Measurements from ENCODE around the gene ECE1. TPM values are rescaled to one million over a fixed set of nuclear protein-coding genes. Genes with fewer than 3 reads are reported as not detected.

The ECE1 gene
- total and polyA plus RNA-seq, 9 of the 15 experiments (the other 6 are each of a cell fraction or from before 2014, with no cell fraction given) = 0.56 to 34.8 (median 11.0) TPM

DNA sequence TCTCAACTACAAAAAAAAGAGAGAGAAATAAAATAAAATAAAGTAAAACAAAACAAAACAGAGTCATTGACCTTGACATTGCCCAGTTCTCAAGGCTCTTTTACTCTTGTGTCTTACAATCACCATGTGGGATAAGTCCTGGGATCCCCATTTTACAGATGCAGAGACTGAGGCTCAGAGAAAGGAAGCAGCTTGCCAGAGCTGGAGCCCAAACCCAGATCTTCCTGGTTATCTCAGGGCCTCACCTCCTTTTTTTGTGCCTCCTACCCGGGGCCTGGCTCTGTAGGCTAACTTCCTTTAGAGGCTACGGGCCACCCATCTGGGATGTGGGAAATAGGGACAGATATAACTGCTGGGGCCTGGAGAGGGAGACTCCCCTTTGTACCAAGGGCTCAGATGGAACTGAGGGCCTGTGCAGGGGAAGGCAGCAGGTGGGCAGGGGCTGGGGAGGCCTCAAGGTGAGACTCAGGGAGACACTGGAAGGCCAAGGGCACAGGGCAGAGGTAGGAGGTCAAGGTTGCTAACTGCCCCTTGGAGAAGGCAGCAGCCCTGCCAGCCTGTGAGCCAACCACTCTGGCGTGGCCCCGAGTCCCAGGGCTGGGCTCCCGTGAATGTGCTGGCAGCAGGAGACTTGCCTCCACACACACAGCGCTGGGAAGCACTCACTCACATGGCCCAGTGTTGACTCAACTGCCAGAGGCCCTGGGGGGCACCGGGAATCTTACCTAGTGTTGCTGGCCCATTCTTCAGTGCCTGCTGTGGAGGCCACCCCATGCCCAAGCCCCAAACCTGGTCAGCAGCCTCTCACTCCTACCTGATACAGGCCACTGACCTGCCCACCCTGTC, 6.5 kb upstream of the ECE1 start (continued):
- TF ChIP-seq, protein P1, sequence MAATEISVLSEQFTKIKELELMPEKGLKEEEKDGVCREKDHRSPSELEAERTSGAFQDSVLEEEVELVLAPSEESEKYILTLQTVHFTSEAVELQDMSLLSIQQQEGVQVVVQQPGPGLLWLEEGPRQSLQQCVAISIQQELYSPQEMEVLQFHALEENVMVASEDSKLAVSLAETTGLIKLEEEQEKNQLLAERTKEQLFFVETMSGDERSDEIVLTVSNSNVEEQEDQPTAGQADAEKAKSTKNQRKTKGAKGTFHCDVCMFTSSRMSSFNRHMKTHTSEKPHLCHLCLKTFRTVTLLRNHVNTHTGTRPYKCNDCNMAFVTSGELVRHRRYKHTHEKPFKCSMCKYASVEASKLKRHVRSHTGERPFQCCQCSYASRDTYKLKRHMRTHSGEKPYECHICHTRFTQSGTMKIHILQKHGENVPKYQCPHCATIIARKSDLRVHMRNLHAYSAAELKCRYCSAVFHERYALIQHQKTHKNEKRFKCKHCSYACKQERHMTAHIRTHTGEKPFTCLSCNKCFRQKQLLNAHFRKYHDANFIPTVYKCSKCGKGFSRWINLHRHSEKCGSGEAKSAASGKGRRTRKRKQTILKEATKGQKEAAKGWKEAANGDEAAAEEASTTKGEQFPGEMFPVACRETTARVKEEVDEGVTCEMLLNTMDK (IDR thresholded peaks at IDR 0.05; ENCODE audit: borderline replicate concordance, insufficient read depth, low read depth, low read length, poor library complexity, severe bottlenecking) = no peak
- TF ChIP-seq, protein P2, sequence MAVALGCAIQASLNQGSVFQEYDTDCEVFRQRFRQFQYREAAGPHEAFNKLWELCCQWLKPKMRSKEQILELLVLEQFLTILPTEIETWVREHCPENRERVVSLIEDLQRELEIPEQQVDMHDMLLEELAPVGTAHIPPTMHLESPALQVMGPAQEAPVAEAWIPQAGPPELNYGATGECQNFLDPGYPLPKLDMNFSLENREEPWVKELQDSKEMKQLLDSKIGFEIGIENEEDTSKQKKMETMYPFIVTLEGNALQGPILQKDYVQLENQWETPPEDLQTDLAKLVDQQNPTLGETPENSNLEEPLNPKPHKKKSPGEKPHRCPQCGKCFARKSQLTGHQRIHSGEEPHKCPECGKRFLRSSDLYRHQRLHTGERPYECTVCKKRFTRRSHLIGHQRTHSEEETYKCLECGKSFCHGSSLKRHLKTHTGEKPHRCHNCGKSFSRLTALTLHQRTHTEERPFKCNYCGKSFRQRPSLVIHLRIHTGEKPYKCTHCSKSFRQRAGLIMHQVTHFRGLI (CRISPR knock-in tag; IDR thresholded peaks at IDR 0.05) = no peak
- TF ChIP-seq FOXA3 (CRISPR knock-in tag; conservative IDR thresholded peaks at IDR 0.05 in 1 of 2, IDR thresholded peaks at IDR 0.05 in 1 of 2) = no peak
- TF ChIP-seq ADNP (tag; IDR thresholded peaks at IDR 0.05) = peak; percentile 63; the same call in 1 of the 2 replicates
- TF ChIP-seq RBM25 (IDR thresholded peaks at IDR 0.05; ENCODE audit: low read depth, low read length, severe bottlenecking) = peak; percentile 96
- peak; percentile 49 to 53; a peak in 2 of 4 replicates for TF ChIP-seq KDM1A (IDR thresholded peaks at IDR 0.05)
- no peak for TF ChIP-seq FOXJ3 (CRISPR knock-in tag; IDR thresholded peaks at IDR 0.05)
- TF ChIP-seq, protein P3, sequence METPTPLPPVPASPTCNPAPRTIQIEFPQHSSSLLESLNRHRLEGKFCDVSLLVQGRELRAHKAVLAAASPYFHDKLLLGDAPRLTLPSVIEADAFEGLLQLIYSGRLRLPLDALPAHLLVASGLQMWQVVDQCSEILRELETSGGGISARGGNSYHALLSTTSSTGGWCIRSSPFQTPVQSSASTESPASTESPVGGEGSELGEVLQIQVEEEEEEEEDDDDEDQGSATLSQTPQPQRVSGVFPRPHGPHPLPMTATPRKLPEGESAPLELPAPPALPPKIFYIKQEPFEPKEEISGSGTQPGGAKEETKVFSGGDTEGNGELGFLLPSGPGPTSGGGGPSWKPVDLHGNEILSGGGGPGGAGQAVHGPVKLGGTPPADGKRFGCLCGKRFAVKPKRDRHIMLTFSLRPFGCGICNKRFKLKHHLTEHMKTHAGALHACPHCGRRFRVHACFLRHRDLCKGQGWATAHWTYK (CRISPR knock-in tag; IDR thresholded peaks at IDR 0.05) = no peak
- no peak for TF ChIP-seq FIP1L1 (IDR thresholded peaks at IDR 0.05; ENCODE audit: low read depth, low read length, poor library complexity, severe bottlenecking)
- TF ChIP-seq POLR2AphosphoS2 (IDR thresholded peaks at IDR 0.05; ENCODE audit: low read length) = no peak
- TF ChIP-seq, protein P4, sequence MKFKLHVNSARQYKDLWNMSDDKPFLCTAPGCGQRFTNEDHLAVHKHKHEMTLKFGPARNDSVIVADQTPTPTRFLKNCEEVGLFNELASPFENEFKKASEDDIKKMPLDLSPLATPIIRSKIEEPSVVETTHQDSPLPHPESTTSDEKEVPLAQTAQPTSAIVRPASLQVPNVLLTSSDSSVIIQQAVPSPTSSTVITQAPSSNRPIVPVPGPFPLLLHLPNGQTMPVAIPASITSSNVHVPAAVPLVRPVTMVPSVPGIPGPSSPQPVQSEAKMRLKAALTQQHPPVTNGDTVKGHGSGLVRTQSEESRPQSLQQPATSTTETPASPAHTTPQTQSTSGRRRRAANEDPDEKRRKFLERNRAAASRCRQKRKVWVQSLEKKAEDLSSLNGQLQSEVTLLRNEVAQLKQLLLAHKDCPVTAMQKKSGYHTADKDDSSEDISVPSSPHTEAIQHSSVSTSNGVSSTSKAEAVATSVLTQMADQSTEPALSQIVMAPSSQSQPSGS (CRISPR knock-in tag; IDR thresholded peaks at IDR 0.05) = no peak
- TF ChIP-seq FOXK2 (conservative IDR thresholded peaks at IDR 0.05 in 1 of 2, IDR thresholded peaks at IDR 0.05 in 1 of 2; ENCODE audit: low read depth in 2 of 2) = no peak
- TF ChIP-seq BACH1 (tag; IDR thresholded peaks at IDR 0.05) = no peak
- TF ChIP-seq NCOA4 (IDR thresholded peaks at IDR 0.05; ENCODE audit: partially characterized antibody) = no peak
- TF ChIP-seq ZNF253 (CRISPR knock-in tag; conservative IDR thresholded peaks at IDR 0.05) = no peak
